ENCODE measurements around the gene ALG14.

ALG14 gene

DNA sequence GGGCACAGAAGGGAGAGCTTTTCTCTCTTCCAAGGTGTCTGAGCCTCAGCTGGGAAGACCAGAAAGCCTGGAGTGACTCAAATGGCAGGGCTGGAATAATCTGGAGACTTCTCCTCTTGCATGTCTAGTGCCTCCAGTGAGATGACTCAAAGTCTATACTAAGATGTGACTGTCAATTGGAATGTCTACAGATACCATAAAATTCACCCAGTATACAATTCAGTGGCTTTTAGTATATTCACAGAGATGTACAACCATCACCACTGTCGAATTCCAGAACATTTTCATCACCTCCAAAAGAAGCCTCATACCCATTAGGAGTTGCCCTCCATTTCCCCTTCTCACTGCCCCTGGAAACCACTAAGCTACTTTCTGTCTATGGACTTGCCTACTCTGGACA is 97.9 kb downstream of the ALG14 start:
- Histone ChIP-seq H3K27me3 (ENCODE audit: low read depth, low read length) (no peaks in the 10 kb centered on the region), H4K20me1 (ENCODE audit: insufficient read depth, low read length) (no peaks in the 10 kb centered on the region), H3K79me2 (ENCODE audit: low read length) (no peaks in the 10 kb centered on the region), H2AFZ (ENCODE audit: low read depth, low read length) (no peak overlapping the region), H3K9ac (ENCODE audit: low read length) (no peak overlapping the region), H3K9me3 (ENCODE audit: insufficient read depth, low read length) (no peaks in the 10 kb centered on the region), H3K4me2 (ENCODE audit: low read length) (no peak overlapping the region), H3K27ac (ENCODE audit: low read length) (no peak overlapping the region), H3K4me3 (ENCODE audit: low read length) (no peak overlapping the region), H3K36me3 (replicated peaks; ENCODE audit: low read depth, low read length) (no peaks in the 10 kb centered on the region), H3K4me1 (ENCODE audit: low read length) (0 out of 2 replicates have a peak, but pooled peaks cover 2% of the 10 kb centered on the region)
- TF ChIP-seq, protein P1, sequence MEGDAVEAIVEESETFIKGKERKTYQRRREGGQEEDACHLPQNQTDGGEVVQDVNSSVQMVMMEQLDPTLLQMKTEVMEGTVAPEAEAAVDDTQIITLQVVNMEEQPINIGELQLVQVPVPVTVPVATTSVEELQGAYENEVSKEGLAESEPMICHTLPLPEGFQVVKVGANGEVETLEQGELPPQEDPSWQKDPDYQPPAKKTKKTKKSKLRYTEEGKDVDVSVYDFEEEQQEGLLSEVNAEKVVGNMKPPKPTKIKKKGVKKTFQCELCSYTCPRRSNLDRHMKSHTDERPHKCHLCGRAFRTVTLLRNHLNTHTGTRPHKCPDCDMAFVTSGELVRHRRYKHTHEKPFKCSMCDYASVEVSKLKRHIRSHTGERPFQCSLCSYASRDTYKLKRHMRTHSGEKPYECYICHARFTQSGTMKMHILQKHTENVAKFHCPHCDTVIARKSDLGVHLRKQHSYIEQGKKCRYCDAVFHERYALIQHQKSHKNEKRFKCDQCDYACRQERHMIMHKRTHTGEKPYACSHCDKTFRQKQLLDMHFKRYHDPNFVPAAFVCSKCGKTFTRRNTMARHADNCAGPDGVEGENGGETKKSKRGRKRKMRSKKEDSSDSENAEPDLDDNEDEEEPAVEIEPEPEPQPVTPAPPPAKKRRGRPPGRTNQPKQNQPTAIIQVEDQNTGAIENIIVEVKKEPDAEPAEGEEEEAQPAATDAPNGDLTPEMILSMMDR (IDR thresholded peaks at IDR 0.05; ENCODE audit: low read depth, low read length) = no peak
- TF ChIP-seq EZH2phosphoT487 (IDR thresholded peaks at IDR 0.05; ENCODE audit: low read depth) = no peak

GRCh38 chr1:94974241-94974640 is 98.5 kb downstream of the ALG14 start:
- Histone ChIP-seq H3K4me1 (ENCODE audit: low read length) (0 out of 2 replicates have a peak, but pooled peaks cover under 1% of the 10 kb centered on the region), H3K9ac (ENCODE audit: low read length) (no peak overlapping the region), H3K4me3 (ENCODE audit: low read length) (no peak overlapping the region), H3K4me2 (ENCODE audit: low read length) (no peak overlapping the region), H3K27ac (ENCODE audit: low read length) (no peak overlapping the region), H2AFZ (ENCODE audit: low read depth, low read length) (no peak overlapping the region), H4K20me1 (ENCODE audit: insufficient read depth, low read length) (no peaks in the 10 kb centered on the region), H3K36me3 (replicated peaks; ENCODE audit: low read depth, low read length) (no peaks in the 10 kb centered on the region), H3K9me3 (ENCODE audit: insufficient read depth, low read length) (no peaks in the 10 kb centered on the region), H3K79me2 (ENCODE audit: low read length) (no peaks in the 10 kb centered on the region), H3K27me3 (ENCODE audit: low read depth, low read length) (no peaks in the 10 kb centered on the region)
- TF ChIP-seq, protein P1 (IDR thresholded peaks at IDR 0.05; ENCODE audit: low read depth, low read length) = no peak
- no peak for TF ChIP-seq EZH2phosphoT487 (IDR thresholded peaks at IDR 0.05; ENCODE audit: low read depth)

GRCh38 chr1:94973309-94973922 is 99.3 kb downstream of the ALG14 start:
- Histone ChIP-seq H3K9ac (ENCODE audit: low read length) (no peak overlapping the region), H3K27ac (ENCODE audit: low read length) (no peak overlapping the region), H3K4me2 (ENCODE audit: low read length) (no peak overlapping the region), H3K4me3 (ENCODE audit: low read length) (no peak overlapping the region), H3K9me3 (ENCODE audit: insufficient read depth, low read length) (no peaks in the 10 kb centered on the region), H2AFZ (ENCODE audit: low read depth, low read length) (no peak overlapping the region), H4K20me1 (ENCODE audit: insufficient read depth, low read length) (no peaks in the 10 kb centered on the region), H3K36me3 (replicated peaks; ENCODE audit: low read depth, low read length) (no peaks in the 10 kb centered on the region), H3K4me1 (ENCODE audit: low read length) (no peaks in the 10 kb centered on the region), H3K27me3 (ENCODE audit: low read depth, low read length) (no peaks in the 10 kb centered on the region), H3K79me2 (ENCODE audit: low read length) (no peaks in the 10 kb centered on the region)
- TF ChIP-seq EZH2phosphoT487 (IDR thresholded peaks at IDR 0.05; ENCODE audit: low read depth) = no peak
- TF ChIP-seq, protein P1 (IDR thresholded peaks at IDR 0.05; ENCODE audit: low read depth, low read length) = no peak

- Histone ChIP-seq H3K79me2 (ENCODE audit: low read length) (no peaks in the 10 kb centered on the region), H3K27ac (ENCODE audit: low read length) (no peak overlapping the region), H3K27me3 (ENCODE audit: low read depth, low read length) (no peaks in the 10 kb centered on the region), H2AFZ (ENCODE audit: low read depth, low read length) (no peak overlapping the region), H3K9ac (ENCODE audit: low read length) (no peak overlapping the region), H3K4me3 (ENCODE audit: low read length) (no peak overlapping the region), H3K4me1 (ENCODE audit: low read length) (no peaks in the 10 kb centered on the region), H3K36me3 (replicated peaks; ENCODE audit: low read depth, low read length) (no peaks in the 10 kb centered on the region), H3K9me3 (ENCODE audit: insufficient read depth, low read length) (no peaks in the 10 kb centered on the region), H3K4me2 (ENCODE audit: low read length) (no peak overlapping the region), H4K20me1 (ENCODE audit: insufficient read depth, low read length) (no peaks in the 10 kb centered on the region)
- TF ChIP-seq, protein P1 (IDR thresholded peaks at IDR 0.05; ENCODE audit: low read depth, low read length) = no peak
- no peak for TF ChIP-seq EZH2phosphoT487 (IDR thresholded peaks at IDR 0.05; ENCODE audit: low read depth)
These were observed 101.2 kb downstream of the ALG14 start for GRCh38 chr1:94971491-94971924.
